K562 (cell line): ENCODE data around the gene GGPS1. TPM values are rescaled to one million over a fixed set of nuclear protein-coding genes. Genes with fewer than 3 reads are reported as not detected.

Experiments used
- ATAC-seq: fragments of 200-7000 bp; cut with Tn5 transposase; 3 replicates; pipeline ENCODE4 v1.9.1; 2020; ENCODE audit warnings: moderate library complexity
- BruUV-seq: library from RNA; stranded (reverse); fragments of 400-500 nt; replicated peaks from 2 replicates; lab custom pipeline; 2021; lab: Mats Ljungman, UMichigan
- CTCF ChIA-PET: fragments of 300-600 bp; formaldehyde crosslinking; extraction: SDS; loops from one replicate; lab custom pipeline; 2021; ENCODE audit warnings: low intra/inter-chr PET ratio; lab: Yijun Ruan, JAX
- POLR2A ChIA-PET: fragments of 300-600, 350-650 bp; sonication (Branson Sonifier 250); formaldehyde crosslinking; extraction: SDS; loops from one replicate; lab custom pipeline; 2021; ENCODE audit warnings: antibody characterized with exemption, inconsistent platforms; lab: Yijun Ruan, JAX
- DNase-seq, 4 experiments: peaks; one replicate each; pipeline versions ENCODE4 v3.0.0 to v3.0.0-alpha.2; 2011 to 2018; ENCODE audit warnings: low spot score in 3 of 4, mixed read lengths in 3 of 4; ENCODE audit errors: extremely low read depth in 1 of 4
- FAIRE-seq: peaks from 2 replicates; lab custom pipeline; 2011; peaks lifted over from hg19 to GRCh38; lab: Jason Lieb, UNC
- H2AFZ ChIP-seq: 2 replicates; pipeline ENCODE4 v1.6.0; 2011; ENCODE audit warnings: low read depth, low read length, control low read depth, inconsistent platforms
- H3K27ac ChIP-seq: fragments of 200-600 bp; 3 replicates; pipeline ENCODE4 v1.8.0; 2011; ENCODE audit warnings: low read depth, mild to moderate bottlenecking, control low read depth, inconsistent platforms, low read length, moderate library complexity, mixed read lengths; ENCODE audit errors: extremely low read depth
- H3K27me3 ChIP-seq, 2 experiments: fragments of 300-600 bp in 1 of 2; 2 replicates in 1 of 2; 3 replicates in 1 of 2; pipeline versions ENCODE4 v1.6.0 to v1.8.0; 2011; ENCODE audit warnings: inconsistent platforms in 2 of 2, low read length in 2 of 2, mild to moderate bottlenecking in 1 of 2, mixed read lengths in 1 of 2, moderate library complexity in 1 of 2; ENCODE audit not compliant: control insufficient read depth in 2 of 2, insufficient read depth in 2 of 2
- H3K36me3 ChIP-seq: fragments of 300-600 bp; 3 replicates; pipeline ENCODE4 v1.8.0; 2011; ENCODE audit warnings: mild to moderate bottlenecking, low read length, inconsistent platforms; ENCODE audit not compliant: control insufficient read depth, insufficient read depth
- H3K4me1 ChIP-seq, 2 experiments: fragments of 200-600 bp in 1 of 2; replicated peaks in 1 of 2; 2 replicates in 1 of 2; 3 replicates in 1 of 2; pipeline versions ENCODE4 v1.5.1 to v1.8.0; 2011; ENCODE audit warnings: inconsistent platforms in 2 of 2, low read length in 2 of 2, mild to moderate bottlenecking in 1 of 2, mixed read lengths in 1 of 2, moderate library complexity in 1 of 2; ENCODE audit not compliant: control insufficient read depth in 2 of 2, insufficient read depth in 2 of 2
- H3K4me2 ChIP-seq: 2 replicates; pipeline ENCODE4 v1.6.1; 2011; ENCODE audit warnings: low read length, control low read depth, inconsistent platforms, mixed read lengths; ENCODE audit not compliant: insufficient read depth
- H3K4me3 ChIP-seq: fragments of 200-600 bp; sonication (generic), shearing (Covaris generic); 2 replicates; pipeline ENCODE4 v1.5.1; 2016; ENCODE audit warnings: control low read depth, inconsistent platforms
- H3K79me2 ChIP-seq: fragments of 200-600 bp; 3 replicates; pipeline ENCODE4 v1.8.0; 2011; ENCODE audit warnings: low read length, inconsistent platforms; ENCODE audit not compliant: control insufficient read depth, insufficient read depth
- H3K9ac ChIP-seq, 2 experiments: 2 replicates each; pipeline versions ENCODE4 v1.6.0 to v1.6.1; 2011; ENCODE audit warnings: low read depth in 2 of 2, low read length in 2 of 2, control low read depth in 1 of 2, inconsistent platforms in 1 of 2, mild to moderate bottlenecking in 1 of 2, mixed read lengths in 1 of 2; ENCODE audit not compliant: insufficient read depth in 1 of 2
- H3K9me1 ChIP-seq: one replicate; pipeline ENCODE4 v1.6.0; 2011; ENCODE audit warnings: inconsistent platforms, mild to moderate bottlenecking, low read length, moderate library complexity; ENCODE audit not compliant: control insufficient read depth, insufficient read depth
- H3K9me3 ChIP-seq: replicated peaks from 2 replicates; pipeline ENCODE4 v1.5.1; 2011; ENCODE audit warnings: low read depth, low read length, inconsistent platforms; ENCODE audit not compliant: control insufficient read depth, insufficient read depth
- H4K20me1 ChIP-seq: replicated peaks from 2 replicates; pipeline ENCODE4 v1.6.1; 2011; ENCODE audit warnings: low read length, inconsistent platforms, mixed read lengths; ENCODE audit not compliant: control insufficient read depth, insufficient read depth
- AFF1 ChIP-seq, 2 experiments: fragments of 450-650 bp; IDR thresholded peaks; 2 replicates each; pipeline ENCODE4 v1.6.1; 2018; ENCODE audit warnings: mild to moderate bottlenecking in 2 of 2, low read depth in 1 of 2; ENCODE audit not compliant: partially characterized antibody in 2 of 2
- ARNT ChIP-seq, 2 experiments: fragments of 450-650 bp; IDR thresholded peaks; 2 replicates each; pipeline ENCODE4 v1.6.1; 2016; ENCODE audit warnings: mild to moderate bottlenecking in 1 of 2
- KDM1A ChIP-seq, 2 experiments: fragments of 450-650 bp; IDR thresholded peaks; 2 replicates each; pipeline ENCODE4 v1.6.1; 2016; ENCODE audit warnings: mild to moderate bottlenecking in 2 of 2
- MECOM ChIP-seq: fragments of 250-450 bp; sonication (Bioruptor Pico); IDR thresholded peaks from 2 replicates; pipeline ENCODE4 v1.8.0; 2022; ENCODE audit warnings: inconsistent platforms
- MXD1 ChIP-seq: fragments of 250-450 bp; sonication (Bioruptor Pico); IDR thresholded peaks from 2 replicates; pipeline ENCODE4 v1.8.0; 2021; ENCODE audit warnings: borderline replicate concordance, mild to moderate bottlenecking, moderate library complexity; ENCODE audit not compliant: poor library complexity, severe bottlenecking
- PCBP2 ChIP-seq: fragments of 200-400 bp; formaldehyde crosslinking; IDR thresholded peaks from 2 replicates; pipeline ENCODE4 v1.6.1; 2018; ENCODE audit warnings: low read length, low read depth, mild to moderate bottlenecking, moderate library complexity; ENCODE audit not compliant: poor library complexity, severe bottlenecking
- SLC30A9 ChIP-seq: fragments of 250-450 bp; sonication (Bioruptor Pico); IDR thresholded peaks from 2 replicates; pipeline ENCODE4 v1.8.0; 2022; ENCODE audit warnings: mild to moderate bottlenecking, moderate library complexity
- XRCC4 ChIP-seq: IDR thresholded peaks from one replicate; pipeline ENCODE4 v1.6.1; 2011; ENCODE audit not compliant: insufficient read depth, insufficient read length; ENCODE audit errors: extremely low read depth
- ZBTB1 ChIP-seq: sonication (generic); formaldehyde crosslinking; IDR thresholded peaks from 2 replicates; pipeline ENCODE4 v1.8.1; 2023; ENCODE audit warnings: missing genetic modification reagents, low read depth, mild to moderate bottlenecking, borderline replicate concordance
- ZBTB33 ChIP-seq: sonication (generic); formaldehyde crosslinking; IDR thresholded peaks from 2 replicates; pipeline ENCODE4 v1.8.1; 2023; ENCODE audit warnings: mild to moderate bottlenecking, missing genetic modification reagents
- ZNF311 ChIP-seq: fragments of 250-450 bp; sonication (Bioruptor Pico); IDR thresholded peaks from 2 replicates; pipeline ENCODE4 v1.4.0; 2020; ENCODE audit warnings: mild to moderate bottlenecking, moderate library complexity
- ZNF444 ChIP-seq: fragments of 250-450 bp; sonication (Bioruptor Pico); IDR thresholded peaks from 2 replicates; pipeline ENCODE4 v1.4.0; 2020; ENCODE audit warnings: mild to moderate bottlenecking, moderate library complexity
- ZNF780A ChIP-seq: fragments of 250-450 bp; sonication (Bioruptor Pico); IDR thresholded peaks from 2 replicates; pipeline ENCODE4 v1.5.0; 2021; ENCODE audit warnings: mild to moderate bottlenecking
- WGBS: fragments of 100-300 bp; shearing (Covaris generic); methylation state at CpG from one replicate; pipeline ENCODE4 v1.1.6; 2016; ENCODE audit warnings: low coverage, mixed read lengths; ENCODE audit not compliant: insufficient coverage; ENCODE audit errors: missing lambda C conversion rate; 5-methylcytosine and 5-hydroxymethylcytosine counted together
- in situ Hi-C: fragments of 300-500 bp; cut with MboI; formaldehyde crosslinking; loops from 4 replicates; pipeline ENCODE4 v1.15.0; 2018; ENCODE audit warnings: inconsistent platforms, mixed read lengths
- intact Hi-C: fragments of 100-400 bp; cut with micrococcal nuclease; formaldehyde crosslinking; loops from 2 replicates; pipeline ENCODE4 v1.14.2; 2022
- polyA plus RNA-seq, 8 experiments: library from polyadenylated mRNA; depleted of rRNA in 4 of 8; stranded (reverse) in 5 of 8; unstranded in 3 of 8; fragments of >200 nt; fragmentation: Nextera tagmentation in 2 of 8; fragmentation: Illumina TruSeq in 1 of 8; extraction: Ambion mirVana in 2 of 8; extraction: Trizol in 1 of 8; gene quantifications; 2 replicates each; pipeline versions ENCODE4 v1.2.1 to v1.2.3, GENCODE V29; 2011 to 2014; ENCODE audit warnings: inconsistent platforms in 1 of 8, missing spikeins in 1 of 8
- total RNA-seq, 7 experiments: library from RNA; depleted of rRNA in 6 of 7; stranded (reverse); fragments of >200 nt in 6 of 7; fragmentation: Illumina TruSeq in 2 of 7; extraction: Trizol in 2 of 7; gene quantifications; 2 replicates each; pipeline versions ENCODE4 v1.2.1 to v1.2.3, GENCODE V29; 2011 to 2021; ENCODE audit warnings: low replicate concordance in 1 of 7
- TF ChIP-seq, protein P1 (sequence below): fragments of 250-450 bp; sonication (Bioruptor Pico); IDR thresholded peaks from 2 replicates; pipeline ENCODE4 v1.5.0; 2022; ENCODE audit warnings: mild to moderate bottlenecking

GGPS1 gene
- total and polyA plus RNA-seq, 9 of the 15 experiments (the other 6 are each of a cell fraction or from before 2014, with no cell fraction given), result 18.8 to 104 (median 56.3) TPM

DNA sequence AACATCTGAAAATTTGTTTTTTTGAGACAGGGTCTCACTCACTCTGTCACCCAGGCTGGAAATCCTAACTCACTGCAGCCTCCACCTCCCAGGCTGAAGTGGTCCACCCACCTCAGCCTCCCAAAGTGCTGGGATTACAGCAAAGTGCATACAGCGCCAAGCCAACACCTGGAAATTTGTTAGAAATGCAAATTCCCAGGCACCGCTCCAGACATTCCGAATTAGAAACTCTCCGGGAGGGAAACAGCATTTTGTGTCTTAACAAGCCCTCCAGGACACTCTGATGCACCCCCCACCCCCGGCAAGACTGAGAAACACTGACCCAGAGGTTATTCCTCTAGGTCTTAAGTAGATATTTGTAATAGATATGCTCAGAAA lies 49.5 kb upstream of the GGPS1 start:
- no TSS peak for BruUV-seq
- POLR2A ChIA-PET, result interaction anchor here (1.4 to 2.4 kb wide), 2 partner anchors 8 to 21 kb away, joined by 5 to 9 read pairs; no protein-coding TSS in a partner anchor
- no peak overlapping the region for H3K4me2 ChIP-seq
- no peak overlapping the region; a peak in 1 of 4 replicates for H3K9ac ChIP-seq
- CTCF ChIA-PET, result no interaction called here
- H3K27ac ChIP-seq, result no peak overlapping the region
- no peak overlapping the region for H3K4me3 ChIP-seq
- H3K36me3 ChIP-seq, result no peaks in the 10 kb centered on the region
- intact Hi-C loops, result no loop called here
- no peaks in the 10 kb centered on the region for H3K9me3 ChIP-seq
- no peaks in the 10 kb centered on the region for H3K9me1 ChIP-seq
- H2AFZ ChIP-seq, result no peak overlapping the region
- H4K20me1 ChIP-seq, result peaks cover 22% of the 10 kb centered on the region
- in situ Hi-C loops, result no loop called here
- no peak for FAIRE-seq
- WGBS, result 81% methylated on average over 5 of the region's 5 CpGs
- H3K79me2 ChIP-seq, result peaks cover 93% of the 10 kb centered on the region
- H3K27me3 ChIP-seq, result no peaks in the 10 kb centered on the region
- peaks cover 15 to 19% of the 10 kb centered on the region in 2 experiments; a peak in 4 of 5 replicates for H3K4me1 ChIP-seq
- no peak for DNase-seq
- no peak for ATAC-seq
- TF ChIP-seq MECOM (CRISPR knock-in tag), result no peak
- TF ChIP-seq ARNT (IDR thresholded peaks at IDR 0.05), result no peak
- no peak for TF ChIP-seq ZBTB1 (CRISPR knock-in tag)
- TF ChIP-seq ZNF780A (CRISPR knock-in tag), result no peak
- TF ChIP-seq, protein P1, sequence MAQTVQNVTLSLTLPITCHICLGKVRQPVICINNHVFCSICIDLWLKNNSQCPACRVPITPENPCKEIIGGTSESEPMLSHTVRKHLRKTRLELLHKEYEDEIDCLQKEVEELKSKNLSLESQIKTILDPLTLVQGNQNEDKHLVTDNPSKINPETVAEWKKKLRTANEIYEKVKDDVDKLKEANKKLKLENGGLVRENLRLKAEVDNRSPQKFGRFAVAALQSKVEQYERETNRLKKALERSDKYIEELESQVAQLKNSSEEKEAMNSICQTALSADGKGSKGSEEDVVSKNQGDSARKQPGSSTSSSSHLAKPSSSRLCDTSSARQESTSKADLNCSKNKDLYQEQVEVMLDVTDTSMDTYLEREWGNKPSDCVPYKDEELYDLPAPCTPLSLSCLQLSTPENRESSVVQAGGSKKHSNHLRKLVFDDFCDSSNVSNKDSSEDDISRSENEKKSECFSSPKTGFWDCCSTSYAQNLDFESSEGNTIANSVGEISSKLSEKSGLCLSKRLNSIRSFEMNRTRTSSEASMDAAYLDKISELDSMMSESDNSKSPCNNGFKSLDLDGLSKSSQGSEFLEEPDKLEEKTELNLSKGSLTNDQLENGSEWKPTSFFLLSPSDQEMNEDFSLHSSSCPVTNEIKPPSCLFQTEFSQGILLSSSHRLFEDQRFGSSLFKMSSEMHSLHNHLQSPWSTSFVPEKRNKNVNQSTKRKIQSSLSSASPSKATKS (CRISPR knock-in tag), result no peak
- TF ChIP-seq ZBTB33 (CRISPR knock-in tag), result no peak
- TF ChIP-seq XRCC4, result no peak
- no peak for TF ChIP-seq ZNF444 (CRISPR knock-in tag)
- no peak for TF ChIP-seq PCBP2
- no peak for TF ChIP-seq ZNF311 (CRISPR knock-in tag)
- TF ChIP-seq SLC30A9 (CRISPR knock-in tag), result no peak
- no peak for TF ChIP-seq AFF1 (IDR thresholded peaks at IDR 0.05; ENCODE audit: low read depth in 1 of 2, partially characterized antibody in 2 of 2)
- no peak for TF ChIP-seq MXD1
- no peak for TF ChIP-seq KDM1A (IDR thresholded peaks at IDR 0.05)
